Neural cell (in vitro differentiated cells): ENCODE data around the gene KIF1B. TPM values are rescaled to one million over a fixed set of nuclear protein-coding genes. Genes with fewer than 3 reads are reported as not detected.

Source experiments
- H2AFZ ChIP-seq: fragments of 200-600, 300-800 bp; sonication (generic), shearing (Covaris generic); 2 replicates; pipeline ENCODE4 v1.6.0; 2014; ENCODE audit warnings: low read depth, mild to moderate bottlenecking, antibody characterized with exemption, low read length, moderate library complexity
- H3F3A ChIP-seq: fragments of 200-600 bp; shearing (Covaris generic); 2 replicates; pipeline ENCODE4 v1.6.1; 2016; ENCODE audit warnings: mild to moderate bottlenecking, moderate library complexity, mixed read lengths, antibody characterized with exemption, low read length; ENCODE audit not compliant: insufficient read depth, poor library complexity, severe bottlenecking
- H3K27ac ChIP-seq: fragments of 200-600, 300-800 bp; sonication (generic), shearing (Covaris generic); 2 replicates; pipeline ENCODE4 v1.5.1; 2014; ENCODE audit warnings: mild to moderate bottlenecking, low read length, moderate library complexity
- H3K27me3 ChIP-seq: fragments of 300-800, 200-600 bp; sonication (generic), shearing (Covaris generic); 2 replicates; pipeline ENCODE4 v1.6.0; 2014; ENCODE audit warnings: mild to moderate bottlenecking, low read depth, low read length, moderate library complexity; ENCODE audit not compliant: insufficient read depth
- H3K36me3 ChIP-seq: fragments of 300-800, 200-600 bp; sonication (generic), shearing (Covaris generic); 2 replicates; pipeline ENCODE4 v1.5.1; 2014; ENCODE audit warnings: mild to moderate bottlenecking, antibody characterized with exemption, low read length, moderate library complexity; ENCODE audit not compliant: insufficient read depth
- H3K4me2 ChIP-seq: fragments of 300-800, 200-600 bp; sonication (generic), shearing (Covaris generic); 2 replicates; pipeline ENCODE4 v1.6.0; 2014; ENCODE audit warnings: mild to moderate bottlenecking, low read length
- H3K4me3 ChIP-seq: fragments of 300-800, 200-600 bp; sonication (generic), shearing (Covaris generic); 2 replicates; pipeline ENCODE4 v1.5.1; 2014; ENCODE audit warnings: mild to moderate bottlenecking, low read length, moderate library complexity
- H3K79me2 ChIP-seq: fragments of 200-600 bp; shearing (Covaris generic); replicated peaks from 2 replicates; pipeline ENCODE4 v1.6.0; 2014; ENCODE audit warnings: mild to moderate bottlenecking, low read length, moderate library complexity; ENCODE audit not compliant: insufficient read depth
- H3K9ac ChIP-seq: fragments of 300-800, 200-600 bp; sonication (generic), shearing (Covaris generic); 2 replicates; pipeline ENCODE4 v1.6.1; 2016; ENCODE audit warnings: mild to moderate bottlenecking, low read length, mixed read lengths
- H3K9me2 ChIP-seq: fragments of 200-600 bp; shearing (Covaris generic); 2 replicates; pipeline ENCODE4 v1.6.1; 2016; ENCODE audit warnings: mild to moderate bottlenecking, low read length, mixed read lengths; ENCODE audit not compliant: insufficient read depth
- H3K9me3 ChIP-seq: fragments of 200-600, 300-800 bp; sonication (generic), shearing (Covaris generic); 2 replicates; pipeline ENCODE4 v1.6.1; 2016; ENCODE audit warnings: mild to moderate bottlenecking, mixed run types, low read length, moderate library complexity, mixed read lengths
- H4K20me1 ChIP-seq: fragments of 200-600 bp; shearing (Covaris generic); 2 replicates; pipeline ENCODE4 v1.6.1; 2016; ENCODE audit warnings: mild to moderate bottlenecking, mixed run types; ENCODE audit not compliant: insufficient read depth
- CTCF ChIP-seq: fragments of 450-650 bp; IDR thresholded peaks from 2 replicates; pipeline ENCODE4 v1.5.1; 2014; ENCODE audit warnings: antibody characterized with exemption, mild to moderate bottlenecking, moderate library complexity; ENCODE audit not compliant: poor library complexity, severe bottlenecking
- EP300 ChIP-seq: fragments of 450-650 bp; conservative IDR thresholded peaks from 2 replicates; pipeline ENCODE4 v1.6.1; 2014; ENCODE audit warnings: antibody characterized with exemption, mild to moderate bottlenecking, moderate library complexity; ENCODE audit not compliant: poor library complexity, severe bottlenecking
- EZH2 ChIP-seq: fragments of 200-600, 300-800 bp; shearing (Covaris generic), sonication (generic); IDR thresholded peaks from 2 replicates; pipeline ENCODE4 v1.6.1; 2014; ENCODE audit warnings: antibody characterized with exemption, low read length, borderline replicate concordance, mild to moderate bottlenecking; ENCODE audit not compliant: insufficient read depth, poor library complexity, severe bottlenecking
- MXI1 ChIP-seq: fragments of 450-650 bp; conservative IDR thresholded peaks from 2 replicates; pipeline ENCODE4 v1.6.1; 2014; ENCODE audit warnings: antibody characterized with exemption, mild to moderate bottlenecking; ENCODE audit not compliant: poor library complexity, severe bottlenecking
- POLR2AphosphoS5 ChIP-seq: IDR thresholded peaks from 2 replicates; pipeline ENCODE4 v1.6.1; 2012
- RAD21 ChIP-seq: fragments of 450-650 bp; conservative IDR thresholded peaks from 2 replicates; pipeline ENCODE4 v1.6.1; 2014; ENCODE audit warnings: antibody characterized with exemption, mild to moderate bottlenecking, moderate library complexity
- REST ChIP-seq: IDR thresholded peaks from 2 replicates; pipeline ENCODE4 v1.6.1; 2012; ENCODE audit warnings: borderline replicate concordance
- SMC3 ChIP-seq: fragments of 450-650 bp; conservative IDR thresholded peaks from 2 replicates; pipeline ENCODE4 v1.6.1; 2014; ENCODE audit warnings: antibody characterized with exemption, mild to moderate bottlenecking, moderate library complexity; ENCODE audit not compliant: poor library complexity
- TAF1 ChIP-seq: IDR thresholded peaks from 2 replicates; pipeline ENCODE4 v1.6.1; 2012; ENCODE audit warnings: low read depth
- polyA plus RNA-seq: library from polyadenylated mRNA; depleted of rRNA; stranded (reverse); fragments of >200 nt; gene quantifications from 2 replicates; pipeline ENCODE4 v1.2.3, GENCODE V29; 2014

KIF1B gene
- polyA plus RNA-seq, 1 donor from 2014 or later: 76.4 TPM

- H3F3A ChIP-seq: no peaks in the 10 kb centered on the region
- H3K4me2 ChIP-seq: no peak overlapping the region
- H3K9ac ChIP-seq: no peak overlapping the region
- no peak overlapping the region for H2AFZ ChIP-seq
- no peaks in the 10 kb centered on the region for H3K9me2 ChIP-seq
- no peaks in the 10 kb centered on the region for H3K9me3 ChIP-seq
- H3K4me3 ChIP-seq: no peak overlapping the region
- peaks cover 18% of the 10 kb centered on the region for H3K36me3 ChIP-seq
- peaks cover 8% of the 10 kb centered on the region for H3K79me2 ChIP-seq
- no peak overlapping the region for H3K27ac ChIP-seq
- no peaks in the 10 kb centered on the region for H3K27me3 ChIP-seq
- no peak for TF ChIP-seq SMC3
- TF ChIP-seq MXI1: no peak
- TF ChIP-seq CTCF: no peak
- no peak for TF ChIP-seq EP300
- no peak for TF ChIP-seq POLR2AphosphoS5
- TF ChIP-seq EZH2: no peak
- no peak for TF ChIP-seq TAF1
- no peak for TF ChIP-seq REST
- no peak for TF ChIP-seq RAD21
- no peaks in the 10 kb centered on the region for H4K20me1 ChIP-seq
Measured at GRCh38 chr1:10278880-10279279, 68.5 kb downstream of the KIF1B start.

GRCh38 chr1:10280439-10281350, 70.3 kb downstream of the KIF1B start:
- Histone ChIP-seq H4K20me1 (no peaks in the 10 kb centered on the region), H3K27ac (no peak overlapping the region), H3K9ac (no peak overlapping the region), H3K27me3 (no peaks in the 10 kb centered on the region), H3K36me3 (peaks cover 22% of the 10 kb centered on the region), H3K4me2 (no peak overlapping the region), H3K4me3 (no peak overlapping the region), H3F3A (no peaks in the 10 kb centered on the region), H2AFZ (no peak overlapping the region), H3K9me3 (no peaks in the 10 kb centered on the region), H3K9me2 (no peaks in the 10 kb centered on the region), H3K79me2 (peaks cover 8% of the 10 kb centered on the region)
- TF ChIP-seq TAF1: no peak
- TF ChIP-seq POLR2AphosphoS5: no peak
- no peak for TF ChIP-seq EZH2
- no peak for TF ChIP-seq EP300
- no peak for TF ChIP-seq MXI1
- no peak for TF ChIP-seq CTCF
- TF ChIP-seq REST: no peak
- no peak for TF ChIP-seq RAD21
- no peak for TF ChIP-seq SMC3
